Neuron (in vitro differentiated cells): ENCODE results near the gene GNAQ.
"Not testable (repeated sequence)": the region's sequence is repeated elsewhere in the genome, so short reads cannot be mapped to it uniquely, and the experiment has no call there.

Source experiments
- H2AFZ ChIP-seq: one replicate; pipeline ENCODE4 v1.6.1; 2013; ENCODE audit warnings: low read depth, mild to moderate bottlenecking, inconsistent platforms, low read length, moderate library complexity
- H3K27me3 ChIP-seq: one replicate; pipeline ENCODE4 v1.6.1; 2013; ENCODE audit warnings: low read length; ENCODE audit not compliant: insufficient read depth
- H3K36me3 ChIP-seq: one replicate; pipeline ENCODE4 v1.6.1; 2013; ENCODE audit warnings: low read length; ENCODE audit not compliant: insufficient read depth
- H3K4me1 ChIP-seq: one replicate; pipeline ENCODE4 v1.6.1; 2013; ENCODE audit warnings: low read length; ENCODE audit not compliant: insufficient read depth
- H3K4me3 ChIP-seq: 2 replicates; pipeline ENCODE4 v1.5.1; 2013; ENCODE audit warnings: mild to moderate bottlenecking, low read length, moderate library complexity
- H3K9me3 ChIP-seq: one replicate; pipeline ENCODE4 v1.6.1; 2013; ENCODE audit warnings: low read length

The GNAQ gene

GRCh38 chr9:77891128-77891800 lies 140.3 kb downstream of the GNAQ start:
- no peaks in the 10 kb centered on the region for H3K27me3 ChIP-seq
- H3K9me3 ChIP-seq, result no peaks in the 10 kb centered on the region
- no peak overlapping the region for H2AFZ ChIP-seq
- H3K4me1 ChIP-seq, result peaks cover 5% of the 10 kb centered on the region
- peaks cover 4% of the 10 kb centered on the region for H3K36me3 ChIP-seq
- H3K4me3 ChIP-seq, result no peak overlapping the region

GRCh38 chr9:77887662-77888061 lies 143.9 kb downstream of the GNAQ start:
- no peak overlapping the region for H2AFZ ChIP-seq
- peaks cover 2% of the 10 kb centered on the region for H3K36me3 ChIP-seq
- H3K27me3 ChIP-seq, result no peaks in the 10 kb centered on the region
- no peaks in the 10 kb centered on the region for H3K9me3 ChIP-seq
- peaks cover 19% of the 10 kb centered on the region for H3K4me1 ChIP-seq
- H3K4me3 ChIP-seq, result no peak overlapping the region

GRCh38 chr9:77885104-77885672 lies 146.4 kb downstream of the GNAQ start:
- no peaks in the 10 kb centered on the region for H3K9me3 ChIP-seq
- H2AFZ ChIP-seq, result no peak overlapping the region
- no peaks in the 10 kb centered on the region for H3K36me3 ChIP-seq

GRCh38 chr9:77883846-77884771 lies 147.5 kb downstream of the GNAQ start:
- Histone ChIP-seq H3K4me3 (no peak overlapping the region), H3K27me3 (no peaks in the 10 kb centered on the region), H3K36me3 (no peaks in the 10 kb centered on the region), H3K9me3 (no peaks in the 10 kb centered on the region), H3K4me1 (peaks cover 17% of the 10 kb centered on the region), H2AFZ (no peak overlapping the region)

More at GRCh38 chr9:77885104-77885672, 146.4 kb downstream of the GNAQ start:
- H3K27me3 ChIP-seq, result no peaks in the 10 kb centered on the region
- H3K4me3 ChIP-seq, result no peak overlapping the region
- H3K4me1 ChIP-seq, result peaks cover 17% of the 10 kb centered on the region

- Histone ChIP-seq H3K4me1 (peaks cover 17% of the 10 kb centered on the region), H3K4me3 (no peak overlapping the region), H3K36me3 (no peaks in the 10 kb centered on the region), H3K27me3 (no peaks in the 10 kb centered on the region), H3K9me3 (no peaks in the 10 kb centered on the region), H2AFZ (no peak overlapping the region)
Observed at GRCh38 chr9:77883133-77883532, 148.5 kb downstream of the GNAQ start.

GRCh38 chr9:77882294-77882693 lies 149.3 kb downstream of the GNAQ start:
- Histone ChIP-seq H3K27me3 (no peaks in the 10 kb centered on the region), H3K36me3 (no peaks in the 10 kb centered on the region), H3K4me1 (peaks cover 17% of the 10 kb centered on the region), H3K9me3 (no peaks in the 10 kb centered on the region), H2AFZ (no peak overlapping the region), H3K4me3 (no peak overlapping the region)

- not testable (repeated sequence) for H2AFZ ChIP-seq, H3K36me3 ChIP-seq, H3K27me3 ChIP-seq, H3K9me3 ChIP-seq, H3K4me3 ChIP-seq
- H3K4me1 ChIP-seq, result peaks cover 17% of the 10 kb centered on the region
Observed at GRCh38 chr9:77881634-77882033, 150.0 kb downstream of the GNAQ start.

- H3K4me3 ChIP-seq, result no peak overlapping the region
- H3K36me3 ChIP-seq, result no peaks in the 10 kb centered on the region
- peaks cover 20% of the 10 kb centered on the region for H3K4me1 ChIP-seq
- no peaks in the 10 kb centered on the region for H3K9me3 ChIP-seq
- H3K27me3 ChIP-seq, result no peaks in the 10 kb centered on the region
- no peak overlapping the region for H2AFZ ChIP-seq
Observed at GRCh38 chr9:77881111-77881510, 150.5 kb downstream of the GNAQ start.

GRCh38 chr9:77879437-77879943 lies 152.1 kb downstream of the GNAQ start:
- Histone ChIP-seq H3K36me3 (no peaks in the 10 kb centered on the region), H3K4me3 (no peak overlapping the region), H2AFZ (no peak overlapping the region), H3K27me3 (no peaks in the 10 kb centered on the region), H3K4me1 (peaks cover 19% of the 10 kb centered on the region), H3K9me3 (no peaks in the 10 kb centered on the region)

GRCh38 chr9:77878793-77879192 lies 152.8 kb downstream of the GNAQ start:
- peaks cover 14% of the 10 kb centered on the region for H3K4me1 ChIP-seq
- not testable (repeated sequence) for H3K36me3 ChIP-seq, H3K9me3 ChIP-seq, H3K27me3 ChIP-seq, H2AFZ ChIP-seq, H3K4me3 ChIP-seq

GRCh38 chr9:77877976-77878375 lies 153.6 kb downstream of the GNAQ start:
- Histone ChIP-seq H3K4me1 (peaks cover 10% of the 10 kb centered on the region), H3K9me3 (no peaks in the 10 kb centered on the region), H3K4me3 (no peak overlapping the region), H3K27me3 (no peaks in the 10 kb centered on the region), H2AFZ (no peak overlapping the region), H3K36me3 (no peaks in the 10 kb centered on the region)

GRCh38 chr9:77876590-77876989 lies 155.0 kb downstream of the GNAQ start:
- Histone ChIP-seq H3K4me1 (peaks cover 6% of the 10 kb centered on the region), H3K27me3 (no peaks in the 10 kb centered on the region), H3K4me3 (no peak overlapping the region), H2AFZ (no peak overlapping the region), H3K36me3 (no peaks in the 10 kb centered on the region), H3K9me3 (no peaks in the 10 kb centered on the region)

- H3K9me3 ChIP-seq, result no peaks in the 10 kb centered on the region
- peaks cover 6% of the 10 kb centered on the region for H3K4me1 ChIP-seq
- no peak overlapping the region for H3K4me3 ChIP-seq
- H3K36me3 ChIP-seq, result no peaks in the 10 kb centered on the region
- no peaks in the 10 kb centered on the region for H3K27me3 ChIP-seq
- no peak overlapping the region for H2AFZ ChIP-seq
Observed at GRCh38 chr9:77876091-77876490, 155.5 kb downstream of the GNAQ start.
